LNCAP (cell line): ENCODE results near the gene EGFLAM.
A peak's percentile ranks its signal among the peaks of the same experiment; 100 is the strongest.

Experiments
- CTCF ChIP-seq: fragments of 450-650 bp; IDR thresholded peaks from 2 replicates; pipeline ENCODE4 v1.5.1; 2017; ENCODE audit warnings: mild to moderate bottlenecking

EGFLAM gene

DNA sequence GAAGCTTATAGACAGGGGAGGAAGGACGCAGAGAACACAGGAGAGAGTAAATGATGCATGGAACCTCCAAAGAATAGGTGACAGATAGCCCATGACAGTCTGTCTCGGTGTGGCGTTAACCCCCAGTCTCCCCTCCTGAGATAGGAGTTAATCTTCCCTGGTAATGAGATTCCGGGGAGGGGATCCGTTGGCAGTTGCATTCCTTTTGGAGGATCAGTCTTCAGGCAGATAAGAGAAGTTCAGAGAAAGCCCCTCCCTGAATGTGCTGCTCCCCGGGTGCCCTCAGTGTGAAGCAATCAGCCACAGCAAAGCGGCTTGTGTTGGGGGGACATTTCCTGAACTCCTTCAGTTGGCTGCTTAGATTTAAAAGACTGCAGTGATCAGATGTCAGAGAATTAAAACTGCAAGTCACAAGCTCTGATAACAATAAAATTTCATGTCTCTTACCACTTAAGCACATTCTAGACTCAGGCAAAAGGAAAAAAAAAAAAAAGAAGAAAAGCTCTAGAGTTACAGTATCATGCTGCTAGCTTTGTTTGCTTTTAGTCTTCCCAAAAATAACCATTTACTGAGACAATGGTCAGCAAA, 121.1 kb downstream of the EGFLAM start:
- no peak for TF ChIP-seq CTCF

DNA sequence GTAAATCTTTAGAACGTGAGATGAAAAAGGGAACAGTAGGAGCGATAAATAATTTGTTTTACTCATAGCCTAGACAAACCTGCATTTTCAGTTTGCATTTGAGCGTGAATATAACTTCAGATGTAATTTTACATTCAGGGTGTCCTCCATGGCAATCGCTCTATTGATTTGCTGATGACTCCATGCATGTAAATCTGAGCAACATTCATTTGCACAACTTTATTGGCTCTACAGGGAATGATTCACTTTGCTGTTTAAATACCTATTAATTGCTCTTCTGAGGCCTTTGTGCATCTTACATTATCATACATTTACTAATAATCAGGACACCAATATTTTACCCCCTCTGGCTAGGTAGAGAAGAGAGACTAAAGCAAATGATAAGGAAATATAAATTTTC, 122.2 kb downstream of the EGFLAM start:
- TF ChIP-seq CTCF = no peak

DNA sequence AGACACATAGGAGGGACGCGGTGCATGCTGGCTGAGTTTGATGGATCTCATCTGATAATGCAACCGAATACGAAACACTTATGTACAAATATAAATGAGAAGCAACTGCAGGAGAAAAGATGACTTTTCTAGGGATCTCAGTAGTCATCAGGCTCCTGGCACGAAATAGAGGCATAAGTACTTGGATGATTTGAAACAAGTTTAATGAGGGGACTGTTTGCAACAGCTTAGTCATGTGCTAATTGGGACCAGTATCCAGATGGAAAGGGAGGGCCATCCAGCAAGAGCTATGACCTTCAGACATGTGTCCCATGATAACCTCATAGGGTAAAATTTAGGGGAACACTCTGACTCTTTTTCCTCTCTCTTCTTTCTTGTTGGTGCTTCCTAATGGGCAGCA, 123.0 kb downstream of the EGFLAM start:
- TF ChIP-seq CTCF = no peak

- peak; percentile 88 for TF ChIP-seq CTCF
Observed at GRCh38 chr5:38382898-38383297, 124.5 kb downstream of the EGFLAM start.

DNA sequence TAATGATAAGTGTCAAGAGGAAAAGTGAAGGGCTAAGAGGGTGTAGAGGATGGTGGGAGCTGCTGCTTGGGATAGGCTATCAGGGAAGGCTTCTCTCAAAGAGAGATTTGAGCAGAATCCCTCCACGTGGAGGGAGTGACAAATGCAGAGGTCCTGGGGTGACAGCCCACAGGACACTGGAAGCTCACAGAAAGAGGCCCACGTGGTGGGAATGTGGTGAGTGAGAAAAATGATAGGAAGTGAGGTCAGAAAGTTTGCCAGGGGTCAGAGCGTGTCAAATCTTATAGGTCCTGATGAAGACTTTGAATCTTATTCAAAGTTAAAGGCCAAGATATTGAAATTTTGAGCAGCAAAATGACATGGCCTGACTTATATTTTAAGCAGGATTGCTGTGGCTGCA, 125.3 kb downstream of the EGFLAM start:
- no peak for TF ChIP-seq CTCF

GRCh38 chr5:38384396-38384795, 126.0 kb downstream of the EGFLAM start:
- TF ChIP-seq CTCF = no peak

GRCh38 chr5:38387161-38387560, 128.8 kb downstream of the EGFLAM start:
- TF ChIP-seq CTCF = no peak

DNA sequence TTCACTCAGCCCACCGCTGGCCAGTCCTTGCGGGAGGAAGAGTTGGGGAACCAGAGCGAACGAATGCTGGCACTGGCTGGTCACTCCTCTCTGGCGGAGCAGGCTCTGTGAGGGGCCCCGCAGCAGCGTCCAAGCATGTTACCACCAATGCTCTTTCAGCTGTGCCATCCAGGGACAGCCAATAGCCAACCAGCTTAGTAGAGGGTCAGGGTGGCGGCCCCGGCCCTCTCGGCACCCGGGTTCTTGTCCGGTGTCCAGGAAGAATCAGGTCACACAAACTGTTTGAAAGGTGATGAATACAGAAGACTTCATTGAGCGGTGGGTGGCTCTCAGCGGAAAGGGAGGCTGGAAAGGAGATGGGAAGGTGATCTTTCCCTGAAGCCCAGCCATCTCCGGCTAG, 135.3 kb downstream of the EGFLAM start:
- TF ChIP-seq CTCF = no peak
